ENCODE data around the gene MACF1. TPM values are rescaled to one million over a fixed set of nuclear protein-coding genes. Genes with fewer than 3 reads are reported as not detected.

MACF1 gene
- total RNA-seq, 3 donors from 2014 or later = 279 to 350 (median 325) TPM

GRCh38 chr1:39407896-39408640 lies 203.6 kb downstream of the MACF1 start:
- Histone ChIP-seq H3K9me3 (no peaks in the 10 kb centered on the region), H3K27me3 (no peaks in the 10 kb centered on the region), H3K27ac (peak overlapping the region; percentile 91 to 95), H3K4me3 (peak overlapping the region; percentile 84 to 91 (median 84)), H3K4me1 (peaks cover 0 to 15% of the 10 kb centered on the region in 2 donors), H3K36me3 (no peaks in the 10 kb centered on the region)
- TF ChIP-seq POLR2A (IDR thresholded peaks at IDR 0.05) = no peak
- no peak for TF ChIP-seq CTCF (IDR thresholded peaks at IDR 0.05)
- no peak for TF ChIP-seq POLR2AphosphoS5 (IDR thresholded peaks at IDR 0.05)
- no peak for DNase-seq (ENCODE audit: low spot score in 2 of 2)
- intact Hi-C loops (cut with DNase I; ENCODE audit: low total_unique reads) = loop anchor here (2.0 kb wide), 1 partner anchor 51 kb away; no protein-coding TSS in a partner anchor

- Histone ChIP-seq H3K4me1 (peaks cover 0 to 15% of the 10 kb centered on the region in 2 donors), H3K9me3 (no peaks in the 10 kb centered on the region), H3K36me3 (no peaks in the 10 kb centered on the region), H3K4me3 (peak overlapping the region; percentile 84 to 91 (median 84)), H3K27ac (peak overlapping the region; percentile 91 to 95), H3K27me3 (no peaks in the 10 kb centered on the region)
- peak; percentile 89 to 92 for DNase-seq (ENCODE audit: low spot score in 2 of 2)
- no peak for TF ChIP-seq POLR2A (IDR thresholded peaks at IDR 0.05)
- intact Hi-C loops (cut with DNase I; ENCODE audit: low total_unique reads) = loop anchor here (2.0 kb wide), 1 partner anchor 52 kb away; no protein-coding TSS in a partner anchor
Measured at GRCh38 chr1:39408641-39409054, 204.2 kb downstream of the MACF1 start.

- Histone ChIP-seq H3K27ac (peak overlapping the region; percentile 91 to 95), H3K27me3 (no peaks in the 10 kb centered on the region), H3K4me3 (peak overlapping the region; percentile 84 to 91 (median 84)), H3K36me3 (no peaks in the 10 kb centered on the region), H3K4me1 (peaks cover 0 to 15% of the 10 kb centered on the region in 2 donors), H3K9me3 (no peaks in the 10 kb centered on the region)
- TF ChIP-seq CTCF (IDR thresholded peaks at IDR 0.05) (no peak), POLR2A (IDR thresholded peaks at IDR 0.05) (no peak), POLR2AphosphoS5 (IDR thresholded peaks at IDR 0.05) (no peak)
- intact Hi-C loops (cut with DNase I; ENCODE audit: low total_unique reads) = loop anchor here (2.0 kb wide), 1 partner anchor 52 kb away; no protein-coding TSS in a partner anchor
- peak; percentile 43 to 56 for DNase-seq (ENCODE audit: low spot score in 2 of 2)
Measured at GRCh38 chr1:39409055-39409816, 204.7 kb downstream of the MACF1 start.

GRCh38 chr1:39410915-39411436 lies 206.5 kb downstream of the MACF1 start:
- Histone ChIP-seq H3K27ac (peak overlapping the region in 1 of 2 donors; percentile 56), H3K27me3 (no peaks in the 10 kb centered on the region), H3K36me3 (no peaks in the 10 kb centered on the region), H3K9me3 (no peaks in the 10 kb centered on the region), H3K4me3 (peak overlapping the region; percentile 6 to 45 (median 19)), H3K4me1 (peaks cover 0 to 15% of the 10 kb centered on the region in 2 donors)
- DNase-seq (ENCODE audit: low spot score in 2 of 2) = peak; percentile 75 to 82
- TF ChIP-seq POLR2A (IDR thresholded peaks at IDR 0.05) (no peak), POLR2AphosphoS5 (IDR thresholded peaks at IDR 0.05) (peak in 1 of 3 donors; percentile 50), CTCF (IDR thresholded peaks at IDR 0.05) (peak; percentile 44 to 82 (median 61))
- intact Hi-C loops (cut with DNase I; ENCODE audit: low total_unique reads) = no loop called here

Data from breast epithelium (tissue), 4 donors.